ENCODE results near the gene SLC29A2.

Gene SLC29A2, protein sequence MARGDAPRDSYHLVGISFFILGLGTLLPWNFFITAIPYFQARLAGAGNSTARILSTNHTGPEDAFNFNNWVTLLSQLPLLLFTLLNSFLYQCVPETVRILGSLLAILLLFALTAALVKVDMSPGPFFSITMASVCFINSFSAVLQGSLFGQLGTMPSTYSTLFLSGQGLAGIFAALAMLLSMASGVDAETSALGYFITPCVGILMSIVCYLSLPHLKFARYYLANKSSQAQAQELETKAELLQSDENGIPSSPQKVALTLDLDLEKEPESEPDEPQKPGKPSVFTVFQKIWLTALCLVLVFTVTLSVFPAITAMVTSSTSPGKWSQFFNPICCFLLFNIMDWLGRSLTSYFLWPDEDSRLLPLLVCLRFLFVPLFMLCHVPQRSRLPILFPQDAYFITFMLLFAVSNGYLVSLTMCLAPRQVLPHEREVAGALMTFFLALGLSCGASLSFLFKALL

DNA sequence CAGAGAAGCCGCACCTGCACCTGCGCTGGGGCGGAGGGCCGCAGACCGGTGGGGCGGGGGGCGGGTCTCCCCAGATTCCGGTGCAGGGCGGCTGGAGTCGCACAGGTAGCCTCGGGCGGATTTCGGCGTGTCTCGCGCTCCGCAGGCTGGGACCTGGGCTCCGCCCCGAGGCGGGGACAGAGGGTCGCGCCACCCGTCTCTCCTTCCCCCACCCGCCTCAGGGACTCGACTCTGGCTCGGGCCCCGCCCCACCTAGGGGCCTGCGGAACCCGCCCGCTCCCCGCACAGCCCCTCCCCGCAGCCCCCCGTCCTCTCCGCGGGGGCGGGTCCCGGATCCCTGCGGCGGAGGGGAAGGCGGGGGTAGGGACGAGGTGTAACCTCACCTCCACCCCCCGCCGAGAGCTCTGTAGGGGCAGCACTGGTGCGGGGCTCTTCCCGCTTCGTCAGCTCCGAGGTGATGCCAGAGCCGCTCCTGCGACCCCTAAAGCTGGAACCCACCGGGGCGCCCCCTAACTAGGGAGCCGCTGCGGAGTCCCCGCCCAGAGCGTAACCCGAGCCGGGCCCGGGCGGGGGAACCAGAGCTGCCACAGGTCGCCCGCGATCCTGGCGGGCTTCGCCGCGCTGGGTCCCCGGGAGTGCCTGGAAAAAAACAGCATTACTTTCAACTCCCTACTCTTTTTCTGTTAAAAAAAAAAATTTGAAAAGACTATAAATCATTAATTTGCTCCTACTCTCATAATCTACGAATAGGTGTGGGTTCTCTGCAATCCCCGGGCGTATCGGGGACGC, at the start of gene SLC29A2:
Gene SLC29A2 (minus strand): TSS at position 134 of the 789 bp plus-strand sequence. CDS start 169 bp downstream, outside the sequence.
- peak; percentile 95 for DNase-seq

DNA sequence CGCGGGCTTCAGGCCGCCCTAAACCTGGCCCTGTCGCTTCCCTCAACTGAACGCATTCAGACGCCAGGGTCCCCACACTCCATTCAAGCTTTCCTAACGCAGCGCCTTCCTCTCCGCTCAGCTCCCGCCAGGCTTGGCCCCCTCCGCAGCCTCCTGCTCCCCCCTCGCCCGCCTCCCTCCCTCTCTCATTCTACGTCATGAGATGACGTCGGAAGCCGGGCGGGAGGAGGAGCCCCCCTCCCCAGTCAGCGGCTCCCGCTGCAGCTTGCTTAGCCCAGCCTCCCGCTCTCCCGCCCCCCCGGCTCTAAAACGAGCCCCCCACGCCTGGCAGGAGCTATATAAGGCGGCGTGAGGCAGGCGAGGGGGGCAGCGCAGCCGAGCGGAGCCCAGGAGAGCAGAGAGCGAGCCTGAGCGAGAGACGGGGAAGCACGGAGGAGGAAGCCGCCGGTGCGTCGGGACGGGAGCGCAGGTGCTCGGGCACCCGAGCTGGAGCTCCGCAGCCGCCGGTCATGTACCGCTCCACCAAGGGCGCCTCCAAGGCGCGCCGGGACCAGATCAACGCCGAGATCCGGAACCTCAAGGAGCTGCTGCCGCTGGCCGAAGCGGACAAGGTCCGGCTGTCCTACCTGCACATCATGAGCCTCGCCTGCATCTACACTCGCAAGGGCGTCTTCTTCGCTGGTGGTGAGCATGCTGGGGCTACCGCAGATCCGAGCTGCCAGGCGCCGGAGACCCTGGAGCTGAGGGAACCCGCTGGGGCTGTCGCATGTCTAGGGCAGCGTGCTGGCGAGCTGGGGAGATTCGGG, 49.3 kb upstream of the SLC29A2 start, which contains the start of gene NPAS4:
Gene NPAS4 (plus strand): TSS at position 365 of the 806 bp plus-strand sequence. CDS start 145 bp downstream, at position 510.
- DNase-seq, result peak; percentile 68 to 83

- DNase-seq, result peak in 1 of 2 experiments; percentile 45
Observed at GRCh38 chr11:66419825-66420224, 48.3 kb upstream of the SLC29A2 start.

DNA sequence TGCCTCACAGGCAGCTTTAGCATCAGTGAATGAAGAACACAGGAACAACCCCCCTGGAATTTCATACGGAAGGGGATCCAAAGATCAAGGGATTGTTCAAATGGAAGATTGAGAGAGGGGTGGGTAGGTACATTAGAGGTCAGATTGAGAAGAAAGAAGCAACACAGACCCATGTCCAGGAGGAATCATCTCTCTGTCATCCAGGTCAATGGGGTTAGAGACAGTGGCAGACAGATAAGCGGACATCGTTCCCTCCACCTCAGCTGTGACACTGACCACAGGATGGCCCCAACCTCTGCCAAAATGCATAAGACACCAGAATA, 47.4 kb upstream of the SLC29A2 start:
- DNase-seq, result no peak

- DNase-seq, result peak; percentile 81 to 91
Observed at GRCh38 chr11:66418168-66418985, 46.8 kb upstream of the SLC29A2 start.

DNA sequence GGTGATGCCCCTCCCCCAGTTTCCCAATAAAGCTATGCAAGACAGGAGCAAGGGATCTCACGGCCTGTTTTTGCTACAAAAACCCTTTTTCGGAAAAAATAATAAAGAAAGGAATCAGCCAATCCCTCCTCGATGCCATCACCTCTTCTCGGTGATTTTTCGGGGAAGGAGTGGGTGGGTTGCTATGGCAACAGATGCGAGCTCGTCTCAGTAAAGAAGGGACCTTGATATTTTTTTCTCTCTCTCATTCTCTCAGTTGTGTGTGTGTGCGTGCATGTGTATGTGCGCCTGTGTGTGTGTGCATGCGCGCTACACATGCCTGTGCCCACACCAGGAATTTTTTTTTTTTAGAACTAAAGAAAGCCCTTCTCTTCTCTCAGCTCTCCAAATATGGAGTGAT, 45.4 kb upstream of the SLC29A2 start:
- DNase-seq, result no peak

- DNase-seq, result no peak
Observed at GRCh38 chr11:66415423-66415822, 43.9 kb upstream of the SLC29A2 start.

- DNase-seq, result no peak
Observed at GRCh38 chr11:66414120-66414934, 42.8 kb upstream of the SLC29A2 start.

GRCh38 chr11:66413167-66413566, 41.6 kb upstream of the SLC29A2 start:
- no peak for DNase-seq

GRCh38 chr11:66412110-66412509, 40.5 kb upstream of the SLC29A2 start:
- no peak for DNase-seq

- no peak for DNase-seq
Observed at GRCh38 chr11:66411323-66411722, 39.8 kb upstream of the SLC29A2 start.

- no peak for DNase-seq
Observed at GRCh38 chr11:66410191-66410590, 38.6 kb upstream of the SLC29A2 start.

- DNase-seq, result no peak
Observed at GRCh38 chr11:66409226-66409625, 37.7 kb upstream of the SLC29A2 start.

DNA sequence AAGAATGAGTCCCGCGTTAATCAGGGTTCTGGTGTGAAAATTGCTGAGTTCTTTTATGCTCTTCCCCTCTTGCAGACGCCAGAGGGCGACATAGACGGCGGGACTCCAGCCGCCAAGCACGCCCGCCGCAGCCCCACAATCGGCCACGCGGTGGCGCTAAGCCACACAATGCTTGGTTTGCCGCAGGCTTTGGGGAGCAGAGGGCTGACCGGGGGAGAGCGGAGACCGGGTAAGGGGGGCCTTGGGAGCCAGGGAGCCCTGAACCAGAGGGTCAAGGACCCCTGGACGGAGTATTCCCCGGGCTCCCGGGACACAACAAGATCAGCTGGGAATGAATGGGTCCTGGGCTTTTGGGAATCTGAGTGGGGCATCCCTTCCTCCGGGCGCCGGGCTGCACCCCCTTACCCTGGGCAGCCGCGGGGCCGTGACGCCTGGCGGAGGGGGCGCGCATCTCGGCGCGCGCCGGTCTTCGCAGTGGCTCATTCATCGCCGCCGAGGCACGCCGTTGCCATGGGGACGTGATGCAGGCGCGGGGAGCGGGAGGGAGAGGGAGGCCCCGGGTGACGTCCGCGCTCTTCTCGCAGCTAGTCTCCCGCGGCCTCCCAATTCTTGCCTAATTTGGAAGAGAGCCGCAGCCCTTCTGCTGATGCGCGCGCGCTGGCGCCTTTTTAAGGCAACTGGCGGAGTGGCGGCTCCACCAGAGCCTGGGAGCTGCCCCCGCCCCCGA, 37.1 kb upstream of the SLC29A2 start:
- peak; percentile 77 to 91 for DNase-seq

DNA sequence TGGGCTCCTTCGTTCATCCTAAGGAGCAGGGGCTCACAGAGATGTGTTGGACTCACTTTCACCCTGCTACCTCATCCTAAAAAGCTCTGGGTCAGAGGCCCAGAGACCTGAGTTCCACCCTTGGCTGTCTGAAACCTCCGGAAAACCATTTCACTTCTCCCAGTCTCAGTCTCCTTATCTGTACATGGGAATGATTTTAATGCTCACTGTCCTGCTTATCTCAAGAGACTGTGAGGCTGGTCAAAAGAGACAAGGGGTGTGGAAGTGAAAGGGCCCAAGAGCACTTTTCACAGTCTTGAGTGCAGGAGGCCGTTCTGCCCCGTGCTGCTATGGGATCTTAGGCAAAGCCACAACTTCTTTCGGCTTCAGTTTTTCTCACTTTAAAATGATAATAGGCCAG, 36.1 kb upstream of the SLC29A2 start:
- no peak for DNase-seq

- no peak for DNase-seq
Observed at GRCh38 chr11:66393954-66394353, 22.4 kb upstream of the SLC29A2 start.

- no peak for DNase-seq
Observed at GRCh38 chr11:66391322-66391721, 19.8 kb upstream of the SLC29A2 start.

- DNase-seq, result peak; percentile 86 to 88
Observed at GRCh38 chr11:66388780-66389386, 17.3 kb upstream of the SLC29A2 start.

GRCh38 chr11:66386171-66387069, 14.9 kb upstream of the SLC29A2 start:
- peak; percentile 90 to 92 for DNase-seq
